ENCODE measurements around the gene CNTN4. TPM values are rescaled to one million over a fixed set of nuclear protein-coding genes. Genes with fewer than 3 reads are reported as not detected.

CNTN4 gene
- total RNA-seq, 2 experiments from 2014 or later: not detected

GRCh38 chr3:2106438-2106837 lies 7.8 kb downstream of the CNTN4 start:
- Mint-ChIP-seq H3K36me3 (no peaks in the 10 kb centered on the region), H3K4me3 (no peak overlapping the region), H3K4me1 (no peaks in the 10 kb centered on the region), H3K27me3 (peaks cover 3% of the 10 kb centered on the region), H3K9me3 (ENCODE audit: low read depth) (peaks cover 3% of the 10 kb centered on the region), H3K27ac (no peak overlapping the region)
- ATAC-seq (no peak), DNase-seq (no peak)
- CTCF ChIA-PET: no interaction called here

GRCh38 chr3:2110597-2111117 lies 12.0 kb downstream of the CNTN4 start:
- H3K27me3 Mint-ChIP-seq: no peaks in the 10 kb centered on the region
- peaks cover 3% of the 10 kb centered on the region for H3K9me3 Mint-ChIP-seq (ENCODE audit: low read depth)
- no peaks in the 10 kb centered on the region for H3K4me1 Mint-ChIP-seq
- DNase-seq (no peak), ATAC-seq (no peak)
- H3K36me3 Mint-ChIP-seq: no peaks in the 10 kb centered on the region
- H3K4me3 Mint-ChIP-seq: no peak overlapping the region
- CTCF ChIA-PET: no interaction called here
- H3K27ac Mint-ChIP-seq: no peak overlapping the region

- CTCF ChIA-PET: no interaction called here
- Mint-ChIP-seq H3K4me3 (no peak overlapping the region), H3K9me3 (ENCODE audit: low read depth) (no peaks in the 10 kb centered on the region)
Measured at GRCh38 chr3:2114617-2115275, 16.1 kb downstream of the CNTN4 start.

GRCh38 chr3:2130726-2131125 lies 32.1 kb downstream of the CNTN4 start:
- no peak overlapping the region for H3K27ac Mint-ChIP-seq
- no peaks in the 10 kb centered on the region for H3K4me1 Mint-ChIP-seq
- ATAC-seq: no peak
- H3K4me3 Mint-ChIP-seq: no peak overlapping the region
- CTCF ChIA-PET: no interaction called here
- no peak for DNase-seq
- H3K9me3 Mint-ChIP-seq (ENCODE audit: low read depth): peaks cover 3% of the 10 kb centered on the region
- no peaks in the 10 kb centered on the region for H3K36me3 Mint-ChIP-seq
- H3K27me3 Mint-ChIP-seq: no peaks in the 10 kb centered on the region

More at GRCh38 chr3:2114617-2115275, 16.1 kb downstream of the CNTN4 start:
- Mint-ChIP-seq H3K4me1 (no peaks in the 10 kb centered on the region), H3K27ac (no peak overlapping the region), H3K27me3 (no peaks in the 10 kb centered on the region), H3K36me3 (no peaks in the 10 kb centered on the region)
- DNase-seq (no peak), ATAC-seq (no peak)

- H3K27ac Mint-ChIP-seq: no peak overlapping the region
- CTCF ChIA-PET: no interaction called here
- H3K27me3 Mint-ChIP-seq: no peaks in the 10 kb centered on the region
- peaks cover 3% of the 10 kb centered on the region for H3K9me3 Mint-ChIP-seq (ENCODE audit: low read depth)
- DNase-seq (no peak), ATAC-seq (no peak)
- no peaks in the 10 kb centered on the region for H3K36me3 Mint-ChIP-seq
- H3K4me1 Mint-ChIP-seq: no peaks in the 10 kb centered on the region
- H3K4me3 Mint-ChIP-seq: no peak overlapping the region
Measured at GRCh38 chr3:2133146-2133545, 34.5 kb downstream of the CNTN4 start.

GRCh38 chr3:2137651-2138050 lies 39.0 kb downstream of the CNTN4 start:
- no peaks in the 10 kb centered on the region for H3K27me3 Mint-ChIP-seq
- peaks cover 3% of the 10 kb centered on the region for H3K9me3 Mint-ChIP-seq (ENCODE audit: low read depth)
- ATAC-seq (no peak), DNase-seq (no peak)
- H3K4me1 Mint-ChIP-seq: no peaks in the 10 kb centered on the region
- CTCF ChIA-PET: no interaction called here
- no peak overlapping the region for H3K27ac Mint-ChIP-seq
- no peaks in the 10 kb centered on the region for H3K36me3 Mint-ChIP-seq
- no peak overlapping the region for H3K4me3 Mint-ChIP-seq

GRCh38 chr3:2141482-2141881 lies 42.8 kb downstream of the CNTN4 start:
- DNase-seq (no peak), ATAC-seq (no peak)
- Mint-ChIP-seq H3K9me3 (ENCODE audit: low read depth) (peaks cover 5% of the 10 kb centered on the region), H3K27ac (no peak overlapping the region), H3K4me3 (no peak overlapping the region), H3K36me3 (no peaks in the 10 kb centered on the region), H3K27me3 (no peaks in the 10 kb centered on the region), H3K4me1 (no peaks in the 10 kb centered on the region)
- CTCF ChIA-PET: no interaction called here

GRCh38 chr3:2148561-2149340 lies 50.1 kb downstream of the CNTN4 start:
- no peaks in the 10 kb centered on the region for H3K27me3 Mint-ChIP-seq
- DNase-seq (no peak), ATAC-seq (no peak)
- no peaks in the 10 kb centered on the region for H3K36me3 Mint-ChIP-seq
- no peak overlapping the region for H3K4me3 Mint-ChIP-seq
- CTCF ChIA-PET: no interaction called here
- H3K9me3 Mint-ChIP-seq (ENCODE audit: low read depth): no peaks in the 10 kb centered on the region
- H3K4me1 Mint-ChIP-seq: no peaks in the 10 kb centered on the region
- H3K27ac Mint-ChIP-seq: no peak overlapping the region

- CTCF ChIA-PET: no interaction called here
- DNase-seq: no peak
- no peak for ATAC-seq
- Mint-ChIP-seq H3K9me3 (ENCODE audit: low read depth) (no peaks in the 10 kb centered on the region), H3K27ac (no peak overlapping the region), H3K27me3 (no peaks in the 10 kb centered on the region), H3K4me3 (no peak overlapping the region), H3K36me3 (no peaks in the 10 kb centered on the region), H3K4me1 (no peaks in the 10 kb centered on the region)
Measured at GRCh38 chr3:2153053-2153452, 54.4 kb downstream of the CNTN4 start.

GRCh38 chr3:2153547-2153946 lies 54.9 kb downstream of the CNTN4 start:
- no peak overlapping the region for H3K27ac Mint-ChIP-seq

GRCh38 chr3:2154621-2155020 lies 56.0 kb downstream of the CNTN4 start:
- CTCF ChIA-PET: no interaction called here
- no peaks in the 10 kb centered on the region for H3K4me1 Mint-ChIP-seq
- no peaks in the 10 kb centered on the region for H3K27me3 Mint-ChIP-seq
- no peak for DNase-seq
- no peak overlapping the region for H3K4me3 Mint-ChIP-seq
- H3K36me3 Mint-ChIP-seq: no peaks in the 10 kb centered on the region
- ATAC-seq: no peak
- no peak overlapping the region for H3K27ac Mint-ChIP-seq
- H3K9me3 Mint-ChIP-seq (ENCODE audit: low read depth): no peaks in the 10 kb centered on the region

More at GRCh38 chr3:2153547-2153946, 54.9 kb downstream of the CNTN4 start:
- DNase-seq: no peak
- Mint-ChIP-seq H3K9me3 (ENCODE audit: low read depth) (no peaks in the 10 kb centered on the region), H3K4me1 (no peaks in the 10 kb centered on the region), H3K27me3 (no peaks in the 10 kb centered on the region), H3K36me3 (no peaks in the 10 kb centered on the region), H3K4me3 (no peak overlapping the region)
- no peak for ATAC-seq
- CTCF ChIA-PET: no interaction called here

- Mint-ChIP-seq H3K4me3 (no peak overlapping the region), H3K36me3 (no peaks in the 10 kb centered on the region), H3K4me1 (no peaks in the 10 kb centered on the region), H3K9me3 (ENCODE audit: low read depth) (no peaks in the 10 kb centered on the region), H3K27ac (no peak overlapping the region), H3K27me3 (no peaks in the 10 kb centered on the region)
- DNase-seq: no peak
- CTCF ChIA-PET: no interaction called here
- no peak for ATAC-seq
Measured at GRCh38 chr3:2156244-2156847, 57.7 kb downstream of the CNTN4 start.

- CTCF ChIA-PET: no interaction called here
- no peak for ATAC-seq
Measured at GRCh38 chr3:2158828-2159227, 60.2 kb downstream of the CNTN4 start.

GRCh38 chr3:2166552-2166951 lies 67.9 kb downstream of the CNTN4 start:
- DNase-seq: no peak
- no peaks in the 10 kb centered on the region for H3K4me1 Mint-ChIP-seq
- no peak for ATAC-seq
- peaks cover 2% of the 10 kb centered on the region for H3K9me3 Mint-ChIP-seq (ENCODE audit: low read depth)
- no peaks in the 10 kb centered on the region for H3K36me3 Mint-ChIP-seq
- H3K27ac Mint-ChIP-seq: no peak overlapping the region
- no peak overlapping the region for H3K4me3 Mint-ChIP-seq
- CTCF ChIA-PET: no interaction called here
- H3K27me3 Mint-ChIP-seq: no peaks in the 10 kb centered on the region

More at GRCh38 chr3:2158828-2159227, 60.2 kb downstream of the CNTN4 start:
- no peak overlapping the region for H3K4me3 Mint-ChIP-seq
- H3K9me3 Mint-ChIP-seq (ENCODE audit: low read depth): peaks cover 2% of the 10 kb centered on the region
- no peak for DNase-seq
- no peaks in the 10 kb centered on the region for H3K27me3 Mint-ChIP-seq
- no peaks in the 10 kb centered on the region for H3K36me3 Mint-ChIP-seq
- no peak overlapping the region for H3K27ac Mint-ChIP-seq
- H3K4me1 Mint-ChIP-seq: no peaks in the 10 kb centered on the region

All from activated CD8-positive, alpha-beta memory T cell treated with anti-CD3 and anti-CD28 coated beads, Interleukin-2, amount 10 ng/mL, durations not matched to agents 7 days and 5 days (primary cell).